Activated T-cell treated with anti-CD3 and anti-CD28 coated beads, Interleukin-2, amount 50 U/mL, for 24 hours (primary cell): ENCODE measurements around the gene AZGP1.

Experiments
- DNase-seq: peaks from one replicate; pipeline ENCODE4 v3.0.0-alpha.2; 2020
- H3K27ac Mint-ChIP-seq: 2 replicates; pipeline ENCODE4 v1.8.0; 2020; ENCODE audit warnings: mild to moderate bottlenecking, mixed read lengths
- H3K27me3 Mint-ChIP-seq: 2 replicates; pipeline ENCODE4 v1.8.0; 2020; ENCODE audit warnings: mixed read lengths
- H3K36me3 Mint-ChIP-seq: 2 replicates; pipeline ENCODE4 v1.8.0; 2020; ENCODE audit warnings: low read depth, mixed read lengths
- H3K4me1 Mint-ChIP-seq: 2 replicates; pipeline ENCODE4 v1.8.0; 2020; ENCODE audit warnings: low read depth, mixed read lengths
- H3K4me3 Mint-ChIP-seq: 2 replicates; pipeline ENCODE4 v1.8.0; 2020; ENCODE audit warnings: mild to moderate bottlenecking, moderate library complexity, mixed read lengths
- H3K9me3 Mint-ChIP-seq: 2 replicates; pipeline ENCODE4 v1.8.0; 2020; ENCODE audit warnings: mixed read lengths

AZGP1 gene

DNA sequence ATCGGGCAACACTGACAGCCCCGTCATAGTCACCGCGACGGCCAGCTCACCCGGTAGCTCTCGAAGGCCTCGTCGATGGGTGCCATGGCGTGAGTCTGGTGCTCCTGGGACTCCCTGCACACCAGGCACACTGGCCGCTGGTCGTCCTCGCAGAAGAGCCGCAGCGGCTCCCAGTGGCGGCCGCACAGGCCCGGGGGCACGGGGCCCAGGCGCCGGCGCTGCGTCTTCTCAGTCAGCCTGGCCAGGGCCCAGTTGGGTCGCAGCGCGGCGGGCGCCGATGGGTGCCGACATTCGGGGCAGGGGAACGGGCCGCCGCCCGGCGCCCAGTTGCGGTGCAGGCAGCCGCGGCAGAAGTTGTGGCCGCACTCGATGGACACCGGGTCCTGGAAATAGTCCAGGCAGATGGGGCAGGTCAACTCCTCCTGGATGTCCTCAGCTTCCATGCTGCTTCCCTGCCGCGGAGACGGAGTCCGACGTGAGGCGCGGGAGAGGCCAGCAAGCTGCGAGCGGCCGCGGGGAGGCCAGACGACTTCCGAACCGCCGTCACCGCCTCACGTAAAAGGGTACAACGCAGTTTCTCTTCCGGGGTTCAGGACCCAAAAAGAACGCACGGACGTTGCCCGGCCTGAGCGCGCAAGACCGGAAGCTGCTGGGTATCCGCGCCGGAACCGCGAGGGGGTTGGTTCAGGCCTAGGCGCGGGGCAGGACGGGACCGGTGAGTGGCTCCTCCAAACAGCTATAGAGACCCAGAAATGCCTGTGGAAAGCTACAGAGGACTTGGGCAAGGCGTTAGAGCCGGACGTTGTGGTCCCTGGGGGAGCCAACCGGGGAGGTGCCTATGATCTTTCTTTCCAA is 56.6 kb downstream of the AZGP1 start, which contains the start of gene TRIM4:
TSS of gene TRIM4 (minus strand) at position 572 of the 855 bp plus-strand sequence. CDS start at position 443, 129 bp downstream.
- peaks cover 49% of the 10 kb centered on the region for H3K4me1 Mint-ChIP-seq
- peak; percentile 93 for DNase-seq
- H3K27ac Mint-ChIP-seq, result peak within 1 kb of the TSS; percentile 99
- H3K36me3 Mint-ChIP-seq, result peaks cover 63% of the 10 kb centered on the region
- H3K4me3 Mint-ChIP-seq, result peak within 1 kb of the TSS; percentile 99
- H3K27me3 Mint-ChIP-seq, result no peaks in the 10 kb centered on the region
- no peaks in the 10 kb centered on the region for H3K9me3 Mint-ChIP-seq
